ENCODE data around the gene CAMTA1. TPM values are rescaled to one million over a fixed set of nuclear protein-coding genes. Genes with fewer than 3 reads are reported as not detected.
"Not testable (repeated sequence)": the region's sequence is repeated elsewhere in the genome, so short reads cannot be mapped to it uniquely, and the experiment has no call there.

CAMTA1 gene
- polyA plus RNA-seq, 1 donor from 2014 or later = 162 TPM

- TF ChIP-seq MXI1 (conservative IDR thresholded peaks at IDR 0.05; ENCODE audit: poor library complexity, severe bottlenecking) = no peak
- no peak for TF ChIP-seq EZH2 (IDR thresholded peaks at IDR 0.05; ENCODE audit: borderline replicate concordance, insufficient read depth, low read length, poor library complexity, severe bottlenecking)
- no peak for TF ChIP-seq RAD21 (conservative IDR thresholded peaks at IDR 0.05)
- TF ChIP-seq POLR2AphosphoS5 (IDR thresholded peaks at IDR 0.05) = no peak
- no peak for TF ChIP-seq TAF1 (IDR thresholded peaks at IDR 0.05; ENCODE audit: low read depth)
Measured at GRCh38 chr1:6918186-6918924, 133.1 kb downstream of the CAMTA1 start (continued).

GRCh38 chr1:6918925-6919511 is 133.8 kb downstream of the CAMTA1 start:
- TF ChIP-seq MXI1 (conservative IDR thresholded peaks at IDR 0.05; ENCODE audit: poor library complexity, severe bottlenecking) (no peak), TAF1 (IDR thresholded peaks at IDR 0.05; ENCODE audit: low read depth) (no peak), EP300 (conservative IDR thresholded peaks at IDR 0.05; ENCODE audit: poor library complexity, severe bottlenecking) (no peak), EZH2 (IDR thresholded peaks at IDR 0.05; ENCODE audit: borderline replicate concordance, insufficient read depth, low read length, poor library complexity, severe bottlenecking) (no peak)
- Histone ChIP-seq H3F3A (ENCODE audit: insufficient read depth, low read length, poor library complexity, severe bottlenecking) (no peaks in the 10 kb centered on the region), H3K9me2 (ENCODE audit: insufficient read depth, low read length) (no peaks in the 10 kb centered on the region), H4K20me1 (ENCODE audit: insufficient read depth) (no peaks in the 10 kb centered on the region), H3K4me3 (ENCODE audit: low read length) (no peak overlapping the region), H3K27ac (ENCODE audit: low read length) (no peak overlapping the region), H3K36me3 (ENCODE audit: insufficient read depth, low read length) (no peaks in the 10 kb centered on the region), H3K9ac (ENCODE audit: low read length) (no peak overlapping the region), H3K79me2 (replicated peaks; ENCODE audit: insufficient read depth, low read length) (no peaks in the 10 kb centered on the region), H2AFZ (ENCODE audit: low read depth, low read length) (no peak overlapping the region), H3K9me3 (ENCODE audit: low read length) (no peaks in the 10 kb centered on the region), H3K4me2 (ENCODE audit: low read length) (no peak overlapping the region), H3K27me3 (ENCODE audit: insufficient read depth, low read depth, low read length) (no peaks in the 10 kb centered on the region)

- H3K27ac ChIP-seq (ENCODE audit: low read length) = not testable (repeated sequence)
Measured at GRCh38 chr1:6921506-6921905, 136.3 kb downstream of the CAMTA1 start.

GRCh38 chr1:6922096-6922931 is 137.1 kb downstream of the CAMTA1 start:
- Histone ChIP-seq H3K27ac (ENCODE audit: low read length) (peak overlapping the region; percentile 18), H3K4me2 (ENCODE audit: low read length) (no peak overlapping the region), H3K9me2 (ENCODE audit: insufficient read depth, low read length) (no peaks in the 10 kb centered on the region), H2AFZ (ENCODE audit: low read depth, low read length) (no peak overlapping the region), H3K27me3 (ENCODE audit: insufficient read depth, low read depth, low read length) (no peaks in the 10 kb centered on the region), H3F3A (ENCODE audit: insufficient read depth, low read length, poor library complexity, severe bottlenecking) (no peaks in the 10 kb centered on the region), H3K36me3 (ENCODE audit: insufficient read depth, low read length) (no peaks in the 10 kb centered on the region), H3K79me2 (replicated peaks; ENCODE audit: insufficient read depth, low read length) (no peaks in the 10 kb centered on the region), H3K9ac (ENCODE audit: low read length) (no peak overlapping the region), H3K4me3 (ENCODE audit: low read length) (no peak overlapping the region), H4K20me1 (ENCODE audit: insufficient read depth) (no peaks in the 10 kb centered on the region), H3K9me3 (ENCODE audit: low read length) (no peaks in the 10 kb centered on the region)
- TF ChIP-seq MXI1 (conservative IDR thresholded peaks at IDR 0.05; ENCODE audit: poor library complexity, severe bottlenecking) (peak; percentile 51), POLR2AphosphoS5 (IDR thresholded peaks at IDR 0.05) (no peak), EP300 (conservative IDR thresholded peaks at IDR 0.05; ENCODE audit: poor library complexity, severe bottlenecking) (peak; percentile 10), SMC3 (conservative IDR thresholded peaks at IDR 0.05; ENCODE audit: poor library complexity) (no peak), CTCF (IDR thresholded peaks at IDR 0.05; ENCODE audit: poor library complexity, severe bottlenecking) (no peak), TAF1 (IDR thresholded peaks at IDR 0.05; ENCODE audit: low read depth) (no peak), EZH2 (IDR thresholded peaks at IDR 0.05; ENCODE audit: borderline replicate concordance, insufficient read depth, low read length, poor library complexity, severe bottlenecking) (no peak), RAD21 (conservative IDR thresholded peaks at IDR 0.05) (peak; percentile 13), REST (IDR thresholded peaks at IDR 0.05; ENCODE audit: borderline replicate concordance) (no peak)

More at GRCh38 chr1:6921506-6921905, 136.3 kb downstream of the CAMTA1 start:
- H3K27me3 ChIP-seq (ENCODE audit: insufficient read depth, low read depth, low read length); H3K79me2 ChIP-seq (replicated peaks; ENCODE audit: insufficient read depth, low read length); H3K4me2 ChIP-seq (ENCODE audit: low read length); H3K9me3 ChIP-seq (ENCODE audit: low read length); H3K9ac ChIP-seq (ENCODE audit: low read length); H3F3A ChIP-seq (ENCODE audit: insufficient read depth, low read length, poor library complexity, severe bottlenecking); H4K20me1 ChIP-seq (ENCODE audit: insufficient read depth); H3K36me3 ChIP-seq (ENCODE audit: insufficient read depth, low read length); H3K4me3 ChIP-seq (ENCODE audit: low read length); H3K9me2 ChIP-seq (ENCODE audit: insufficient read depth, low read length); H2AFZ ChIP-seq (ENCODE audit: low read depth, low read length): not testable (repeated sequence)

Measured in neural cell (in vitro differentiated cells).